Keratinocyte (primary cell): ENCODE results near the gene CMKLR1.

Source experiments
- EZH2 ChIP-seq: IDR thresholded peaks from one replicate; pipeline ENCODE4 v1.6.1; 2012; ENCODE audit warnings: inconsistent platforms, mild to moderate bottlenecking, low read length, moderate library complexity
- TF ChIP-seq, protein P1 (sequence below), 3 experiments: IDR thresholded peaks in 1 of 3; conservative IDR thresholded peaks in 1 of 3; optimal IDR thresholded peaks in 1 of 3; 2 replicates in 2 of 3; 3 replicates in 1 of 3; pipeline versions ENCODE3 to v1.5.1; 2011; ENCODE audit warnings: low read length in 3 of 3, mild to moderate bottlenecking in 3 of 3, moderate library complexity in 2 of 3, control low read depth in 1 of 3, inconsistent platforms in 1 of 3; ENCODE audit not compliant: insufficient read depth in 2 of 3; ENCODE audit errors: extremely low read depth in 1 of 3

DNA sequence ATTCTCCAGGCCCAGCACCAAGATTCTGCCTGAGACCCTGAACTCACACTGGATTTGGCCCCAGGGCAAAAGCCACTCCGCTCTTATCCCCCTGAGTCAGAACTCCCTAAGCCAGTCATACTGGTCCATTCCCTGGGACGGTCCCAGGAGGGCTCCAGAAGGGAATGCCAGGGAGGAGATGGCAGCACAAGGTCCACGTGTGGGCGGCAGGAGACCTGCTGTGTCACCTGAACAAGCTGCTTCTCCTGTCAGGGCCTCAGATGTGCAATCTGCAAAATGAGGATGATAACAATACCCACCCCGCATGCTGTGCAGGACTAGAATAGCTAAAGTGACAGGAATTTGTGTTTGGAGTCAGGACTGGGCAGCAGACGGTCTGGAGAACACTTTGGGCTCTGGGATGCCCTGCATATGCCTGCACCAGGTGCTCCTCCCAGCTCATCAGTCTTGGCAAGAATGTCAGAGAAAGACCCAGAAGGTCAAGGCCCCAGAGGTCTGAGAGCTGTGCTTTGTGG, 40.3 kb downstream of the CMKLR1 start:
- TF ChIP-seq EZH2 = no peak
- TF ChIP-seq, protein P1, sequence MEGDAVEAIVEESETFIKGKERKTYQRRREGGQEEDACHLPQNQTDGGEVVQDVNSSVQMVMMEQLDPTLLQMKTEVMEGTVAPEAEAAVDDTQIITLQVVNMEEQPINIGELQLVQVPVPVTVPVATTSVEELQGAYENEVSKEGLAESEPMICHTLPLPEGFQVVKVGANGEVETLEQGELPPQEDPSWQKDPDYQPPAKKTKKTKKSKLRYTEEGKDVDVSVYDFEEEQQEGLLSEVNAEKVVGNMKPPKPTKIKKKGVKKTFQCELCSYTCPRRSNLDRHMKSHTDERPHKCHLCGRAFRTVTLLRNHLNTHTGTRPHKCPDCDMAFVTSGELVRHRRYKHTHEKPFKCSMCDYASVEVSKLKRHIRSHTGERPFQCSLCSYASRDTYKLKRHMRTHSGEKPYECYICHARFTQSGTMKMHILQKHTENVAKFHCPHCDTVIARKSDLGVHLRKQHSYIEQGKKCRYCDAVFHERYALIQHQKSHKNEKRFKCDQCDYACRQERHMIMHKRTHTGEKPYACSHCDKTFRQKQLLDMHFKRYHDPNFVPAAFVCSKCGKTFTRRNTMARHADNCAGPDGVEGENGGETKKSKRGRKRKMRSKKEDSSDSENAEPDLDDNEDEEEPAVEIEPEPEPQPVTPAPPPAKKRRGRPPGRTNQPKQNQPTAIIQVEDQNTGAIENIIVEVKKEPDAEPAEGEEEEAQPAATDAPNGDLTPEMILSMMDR (optimal IDR thresholded peaks at IDR 0.05 in 1 of 3, IDR thresholded peaks at IDR 0.05 in 1 of 3, conservative IDR thresholded peaks at IDR 0.05 in 1 of 3; ENCODE audit: extremely low read depth in 1 of 3, insufficient read depth in 2 of 3, low read length in 3 of 3) = no peak
